ENCODE results near the gene THEMIS.

THEMIS gene

GRCh38 chr6:127844529-127844928 lies 56.3 kb downstream of the THEMIS start:
- no peak overlapping the region for H3K27ac ChIP-seq
- DNase-seq (ENCODE audit: low spot score): no peak
- CTCF ChIA-PET: no interaction called here
- POLR2A ChIA-PET (ENCODE audit: low non-redundant PET): no interaction called here
- TF ChIP-seq, protein P1, sequence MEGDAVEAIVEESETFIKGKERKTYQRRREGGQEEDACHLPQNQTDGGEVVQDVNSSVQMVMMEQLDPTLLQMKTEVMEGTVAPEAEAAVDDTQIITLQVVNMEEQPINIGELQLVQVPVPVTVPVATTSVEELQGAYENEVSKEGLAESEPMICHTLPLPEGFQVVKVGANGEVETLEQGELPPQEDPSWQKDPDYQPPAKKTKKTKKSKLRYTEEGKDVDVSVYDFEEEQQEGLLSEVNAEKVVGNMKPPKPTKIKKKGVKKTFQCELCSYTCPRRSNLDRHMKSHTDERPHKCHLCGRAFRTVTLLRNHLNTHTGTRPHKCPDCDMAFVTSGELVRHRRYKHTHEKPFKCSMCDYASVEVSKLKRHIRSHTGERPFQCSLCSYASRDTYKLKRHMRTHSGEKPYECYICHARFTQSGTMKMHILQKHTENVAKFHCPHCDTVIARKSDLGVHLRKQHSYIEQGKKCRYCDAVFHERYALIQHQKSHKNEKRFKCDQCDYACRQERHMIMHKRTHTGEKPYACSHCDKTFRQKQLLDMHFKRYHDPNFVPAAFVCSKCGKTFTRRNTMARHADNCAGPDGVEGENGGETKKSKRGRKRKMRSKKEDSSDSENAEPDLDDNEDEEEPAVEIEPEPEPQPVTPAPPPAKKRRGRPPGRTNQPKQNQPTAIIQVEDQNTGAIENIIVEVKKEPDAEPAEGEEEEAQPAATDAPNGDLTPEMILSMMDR (conservative IDR thresholded peaks at IDR 0.05; ENCODE audit: low read depth): no peak

DNA sequence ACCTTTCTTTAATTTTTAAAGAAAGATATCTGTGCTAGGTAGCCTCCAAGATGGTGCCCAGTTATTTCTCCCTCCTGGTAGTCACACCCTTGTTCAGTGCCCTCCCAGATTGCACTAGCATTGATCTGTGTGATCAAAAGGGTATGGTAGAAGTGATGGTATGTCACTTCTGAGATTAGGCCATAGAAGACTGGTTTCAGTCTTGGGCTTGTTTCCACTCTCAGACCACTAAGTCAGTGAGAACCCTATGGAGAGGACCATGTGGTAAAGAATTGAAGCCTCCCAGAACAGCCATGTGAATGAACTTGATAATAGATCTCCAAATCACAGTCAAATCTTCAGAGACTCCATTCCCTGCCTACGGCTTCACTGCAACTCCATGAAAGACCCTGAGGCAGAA lies 57.3 kb downstream of the THEMIS start:
- H3K27ac ChIP-seq: no peak overlapping the region
- no peak for DNase-seq (ENCODE audit: low spot score)
- POLR2A ChIA-PET (ENCODE audit: low non-redundant PET): no interaction called here
- CTCF ChIA-PET: no interaction called here
- TF ChIP-seq, protein P1 (conservative IDR thresholded peaks at IDR 0.05; ENCODE audit: low read depth): no peak

- TF ChIP-seq, protein P1 (conservative IDR thresholded peaks at IDR 0.05; ENCODE audit: low read depth): no peak
- no peak overlapping the region for H3K27ac ChIP-seq
- POLR2A ChIA-PET (ENCODE audit: low non-redundant PET): no interaction called here
- CTCF ChIA-PET: interaction anchor here (0.7 kb wide), 1 partner anchor 180 kb away, joined by 4 read pairs; no protein-coding TSS in a partner anchor
- no peak for DNase-seq (ENCODE audit: low spot score)
These were observed 58.3 kb downstream of the THEMIS start for GRCh38 chr6:127842562-127842961.

DNA sequence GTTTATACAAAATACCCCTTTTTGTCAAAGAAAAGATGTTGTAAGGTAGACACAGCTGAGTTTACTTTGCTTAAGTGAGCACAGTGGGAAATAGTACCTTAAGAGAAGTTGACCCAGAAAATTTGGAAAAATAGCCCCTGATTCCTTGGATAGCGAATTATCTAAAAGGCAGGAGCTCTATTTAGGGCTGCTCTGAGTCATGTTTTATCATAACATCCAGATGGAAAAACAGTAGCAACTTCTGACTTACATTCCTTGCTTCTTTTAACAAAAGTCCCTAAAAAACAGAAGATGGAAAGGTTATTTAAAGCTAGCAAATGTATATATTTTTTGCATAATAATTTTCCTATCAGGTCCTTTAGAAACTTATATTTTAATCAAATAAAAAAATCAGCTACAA lies 59.0 kb downstream of the THEMIS start:
- CTCF ChIA-PET: no interaction called here
- DNase-seq (ENCODE audit: low spot score): no peak
- TF ChIP-seq, protein P1 (conservative IDR thresholded peaks at IDR 0.05; ENCODE audit: low read depth): no peak
- POLR2A ChIA-PET (ENCODE audit: low non-redundant PET): no interaction called here
- H3K27ac ChIP-seq: no peak overlapping the region

GRCh38 chr6:127834136-127834535 lies 66.7 kb downstream of the THEMIS start:
- no peak for DNase-seq (ENCODE audit: low spot score)
- H3K27ac ChIP-seq: no peak overlapping the region
- POLR2A ChIA-PET (ENCODE audit: low non-redundant PET): no interaction called here
- TF ChIP-seq, protein P1 (conservative IDR thresholded peaks at IDR 0.05; ENCODE audit: low read depth): no peak
- CTCF ChIA-PET: no interaction called here

- no peak overlapping the region for H3K27ac ChIP-seq
- TF ChIP-seq, protein P1 (conservative IDR thresholded peaks at IDR 0.05; ENCODE audit: low read depth): no peak
- POLR2A ChIA-PET (ENCODE audit: low non-redundant PET): no interaction called here
- CTCF ChIA-PET: no interaction called here
- no peak for DNase-seq (ENCODE audit: low spot score)
These were observed 67.5 kb downstream of the THEMIS start for GRCh38 chr6:127833336-127833735.

DNA sequence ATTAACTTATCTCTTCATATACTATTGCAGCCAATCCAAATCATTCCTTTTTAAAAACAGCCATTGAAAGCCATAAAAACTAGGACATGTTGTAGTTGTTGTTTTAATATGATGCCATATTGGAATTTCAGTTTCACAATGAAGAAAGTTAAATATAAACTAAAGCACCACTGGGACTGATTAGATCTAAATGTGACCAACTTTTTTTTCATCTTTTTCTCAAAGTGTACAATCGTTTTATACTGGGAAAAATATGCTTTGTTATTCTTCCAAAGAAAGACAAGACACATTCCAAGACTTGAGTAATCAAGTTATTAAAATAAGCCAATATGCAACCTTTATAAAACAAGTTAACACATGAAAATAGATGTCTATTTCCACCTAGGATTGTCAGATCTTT lies 68.5 kb downstream of the THEMIS start:
- DNase-seq (ENCODE audit: low spot score): no peak
- H3K27ac ChIP-seq: no peak overlapping the region
- CTCF ChIA-PET: no interaction called here
- POLR2A ChIA-PET (ENCODE audit: low non-redundant PET): no interaction called here
- TF ChIP-seq, protein P1 (conservative IDR thresholded peaks at IDR 0.05; ENCODE audit: low read depth): no peak
